Measurements from ENCODE around the gene NDRG4.
A peak's percentile ranks its signal among the peaks of the same experiment; 100 is the strongest.

Gene NDRG4

DNA sequence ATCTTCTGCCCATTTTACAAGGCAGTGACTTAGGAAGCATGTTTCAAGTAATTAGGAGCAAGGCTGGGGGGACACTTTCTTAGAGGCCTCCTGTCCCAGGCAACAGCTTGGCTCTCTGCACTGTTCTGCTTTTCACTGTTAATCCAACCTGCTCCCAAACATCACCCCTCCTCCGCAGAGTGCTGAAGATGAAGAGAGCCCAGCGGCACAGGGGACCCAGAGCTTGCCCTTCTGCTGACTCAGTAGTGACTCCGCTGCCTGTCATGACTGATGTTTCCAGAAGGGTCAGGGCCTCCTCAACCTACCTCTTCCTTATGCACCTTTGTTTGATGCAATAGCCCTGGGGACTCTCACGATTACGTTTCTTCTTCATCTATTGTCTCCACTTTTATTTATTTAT, 38.9 kb upstream of the NDRG4 start:
- no peak overlapping the region for H3K4me3 ChIP-seq (ENCODE audit: low read length)
- H3K36me3 ChIP-seq (ENCODE audit: insufficient read depth, low read length), result no peaks in the 10 kb centered on the region
- H2AFZ ChIP-seq (ENCODE audit: low read depth, low read length), result no peak overlapping the region
- H3K4me1 ChIP-seq (ENCODE audit: insufficient read depth, low read length), result peaks cover 2% of the 10 kb centered on the region
- no peaks in the 10 kb centered on the region for H3K9me3 ChIP-seq (ENCODE audit: low read length)
- H3K27me3 ChIP-seq (ENCODE audit: insufficient read depth, low read length), result peaks cover 64% of the 10 kb centered on the region

DNA sequence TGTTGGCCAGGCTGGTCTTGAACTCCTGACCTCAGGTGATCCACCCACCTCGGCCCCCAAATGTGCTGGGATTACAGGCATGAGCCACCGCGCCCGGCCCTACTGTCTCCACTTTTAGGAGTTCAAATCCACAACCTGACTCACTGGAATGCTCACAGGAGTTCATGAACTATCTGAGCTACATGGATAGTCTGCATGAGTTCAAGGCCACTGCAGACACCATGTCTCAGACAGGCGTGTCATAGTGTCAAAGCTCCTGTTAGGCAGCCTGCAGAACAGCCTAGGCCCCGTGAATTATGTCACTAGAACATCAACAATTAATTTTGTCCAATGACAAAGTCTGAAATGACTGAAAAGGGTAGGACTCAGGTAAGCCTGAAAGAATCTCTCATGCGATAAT, 38.3 kb upstream of the NDRG4 start:
- H3K9me3 ChIP-seq (ENCODE audit: low read length), result no peaks in the 10 kb centered on the region
- peaks cover 67% of the 10 kb centered on the region for H3K27me3 ChIP-seq (ENCODE audit: insufficient read depth, low read length)
- no peak overlapping the region for H3K4me3 ChIP-seq (ENCODE audit: low read length)
- H3K36me3 ChIP-seq (ENCODE audit: insufficient read depth, low read length), result no peaks in the 10 kb centered on the region
- no peak overlapping the region for H2AFZ ChIP-seq (ENCODE audit: low read depth, low read length)
- peaks cover 2% of the 10 kb centered on the region for H3K4me1 ChIP-seq (ENCODE audit: insufficient read depth, low read length)

- Histone ChIP-seq H3K4me1 (ENCODE audit: insufficient read depth, low read length) (peaks cover 2% of the 10 kb centered on the region), H3K4me3 (ENCODE audit: low read length) (no peak overlapping the region), H3K27me3 (ENCODE audit: insufficient read depth, low read length) (peaks cover 71% of the 10 kb centered on the region), H3K9me3 (ENCODE audit: low read length) (no peaks in the 10 kb centered on the region), H2AFZ (ENCODE audit: low read depth, low read length) (no peak overlapping the region), H3K36me3 (ENCODE audit: insufficient read depth, low read length) (no peaks in the 10 kb centered on the region)
Measured at GRCh38 chr16:58462089-58462488, 37.9 kb upstream of the NDRG4 start.

GRCh38 chr16:58462499-58462996, 37.4 kb upstream of the NDRG4 start:
- H3K36me3 ChIP-seq (ENCODE audit: insufficient read depth, low read length), result no peaks in the 10 kb centered on the region
- H3K27me3 ChIP-seq (ENCODE audit: insufficient read depth, low read length), result peaks cover 74% of the 10 kb centered on the region
- peaks cover 2% of the 10 kb centered on the region for H3K4me1 ChIP-seq (ENCODE audit: insufficient read depth, low read length)
- no peaks in the 10 kb centered on the region for H3K9me3 ChIP-seq (ENCODE audit: low read length)
- no peak overlapping the region for H3K4me3 ChIP-seq (ENCODE audit: low read length)
- no peak overlapping the region for H2AFZ ChIP-seq (ENCODE audit: low read depth, low read length)

DNA sequence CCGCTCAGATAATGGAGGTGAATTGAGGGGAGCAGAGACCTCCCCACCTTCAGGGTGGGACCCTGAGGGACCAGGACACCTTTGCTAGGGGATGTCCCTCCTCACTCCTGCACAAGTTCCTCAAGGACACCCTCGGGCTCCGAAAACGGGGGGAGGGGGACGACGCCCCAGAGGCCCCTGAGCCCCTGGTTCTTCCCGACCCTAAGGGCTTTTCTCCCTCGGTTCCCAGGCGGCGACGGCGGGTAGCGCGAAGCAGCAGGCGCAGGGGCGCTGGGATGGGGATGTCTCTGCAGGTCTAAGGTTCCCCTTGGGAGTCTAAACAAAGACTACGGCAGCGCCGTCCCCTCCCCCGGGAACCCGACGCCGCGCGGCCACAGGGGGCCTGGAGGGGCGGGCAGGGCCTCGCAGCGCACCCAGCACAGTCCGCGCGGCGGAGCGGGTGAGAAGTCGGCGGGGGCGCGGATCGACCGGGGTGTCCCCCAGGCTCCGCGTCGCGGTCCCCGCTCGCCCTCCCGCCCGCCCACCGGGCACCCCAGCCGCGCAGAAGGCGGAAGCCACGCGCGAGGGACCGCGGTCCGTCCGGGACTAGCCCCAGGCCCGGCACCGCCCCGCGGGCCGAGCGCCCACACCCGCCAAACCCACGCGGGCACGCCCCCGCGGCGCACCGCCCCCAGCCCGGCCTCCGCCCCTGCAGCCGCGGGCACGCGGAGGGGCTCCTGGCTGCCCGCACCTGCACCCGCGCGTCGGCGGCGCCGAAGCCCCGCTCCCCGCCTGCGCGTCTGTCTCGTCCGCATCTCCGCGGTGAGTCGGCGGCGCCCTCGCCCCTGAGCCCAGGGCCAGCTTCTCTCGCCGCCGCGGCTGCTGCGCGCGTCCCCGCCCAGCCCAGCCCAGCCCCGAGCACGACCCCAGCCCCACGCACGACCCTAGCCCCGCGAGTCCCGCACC, 36.7 kb upstream of the NDRG4 start:
- H3K27me3 ChIP-seq (ENCODE audit: insufficient read depth, low read length), result peaks cover 79% of the 10 kb centered on the region
- no peaks in the 10 kb centered on the region for H3K9me3 ChIP-seq (ENCODE audit: low read length)
- H3K4me1 ChIP-seq (ENCODE audit: insufficient read depth, low read length), result peaks cover 2% of the 10 kb centered on the region
- no peaks in the 10 kb centered on the region for H3K36me3 ChIP-seq (ENCODE audit: insufficient read depth, low read length)
- peak overlapping the region; percentile 87 for H2AFZ ChIP-seq (ENCODE audit: low read depth, low read length)
- peak overlapping the region; percentile 38 for H3K4me3 ChIP-seq (ENCODE audit: low read length)

DNA sequence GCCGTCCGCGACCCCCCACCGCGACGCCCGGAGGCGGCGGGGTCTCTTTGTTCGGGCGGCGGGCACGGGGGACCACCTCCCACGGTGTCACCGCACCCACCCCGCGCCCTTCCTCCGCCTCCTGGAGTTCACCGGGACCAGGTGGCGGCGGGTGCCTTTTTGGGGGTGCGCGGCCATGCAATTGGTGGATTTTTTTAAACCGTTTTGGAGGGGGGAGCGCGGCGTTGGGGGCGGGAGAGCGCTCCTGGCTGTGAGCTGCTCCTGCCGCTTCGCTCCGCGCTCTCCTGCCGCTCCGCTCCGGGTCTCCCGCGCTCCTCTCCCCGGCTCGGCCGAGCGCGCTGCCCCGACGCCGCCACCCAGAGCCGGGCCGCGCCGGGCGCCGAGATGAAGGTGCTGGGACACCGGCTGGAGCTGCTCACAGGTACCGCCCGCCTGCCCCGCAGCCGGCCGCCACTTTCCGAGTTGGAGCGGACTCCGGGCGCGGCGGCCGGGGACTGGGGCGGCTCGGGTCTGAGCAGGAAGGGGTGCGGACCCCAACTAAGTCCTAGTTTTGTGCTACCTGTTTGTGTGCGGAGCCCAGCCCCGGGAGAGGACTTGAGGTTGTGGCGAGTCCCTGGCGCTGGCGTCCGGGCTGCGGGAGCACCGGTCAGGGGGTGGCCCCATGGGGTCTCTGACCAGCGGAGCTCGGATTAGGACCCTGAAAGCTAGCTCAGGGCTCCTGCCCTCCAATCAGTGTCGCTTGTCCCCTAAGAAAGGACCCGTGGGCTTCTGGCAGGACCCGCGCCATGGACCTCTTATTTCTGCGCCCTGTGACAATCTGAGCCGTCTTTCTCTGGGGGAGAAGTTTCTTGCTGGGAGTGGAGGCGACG, 35.7 kb upstream of the NDRG4 start:
- Histone ChIP-seq H3K4me1 (ENCODE audit: insufficient read depth, low read length) (peaks cover 2% of the 10 kb centered on the region), H3K36me3 (ENCODE audit: insufficient read depth, low read length) (no peaks in the 10 kb centered on the region), H3K4me3 (ENCODE audit: low read length) (peak overlapping the region; percentile 38), H3K27me3 (ENCODE audit: insufficient read depth, low read length) (peaks cover 75% of the 10 kb centered on the region), H3K9me3 (ENCODE audit: low read length) (no peaks in the 10 kb centered on the region), H2AFZ (ENCODE audit: low read depth, low read length) (peak overlapping the region; percentile 87)

DNA sequence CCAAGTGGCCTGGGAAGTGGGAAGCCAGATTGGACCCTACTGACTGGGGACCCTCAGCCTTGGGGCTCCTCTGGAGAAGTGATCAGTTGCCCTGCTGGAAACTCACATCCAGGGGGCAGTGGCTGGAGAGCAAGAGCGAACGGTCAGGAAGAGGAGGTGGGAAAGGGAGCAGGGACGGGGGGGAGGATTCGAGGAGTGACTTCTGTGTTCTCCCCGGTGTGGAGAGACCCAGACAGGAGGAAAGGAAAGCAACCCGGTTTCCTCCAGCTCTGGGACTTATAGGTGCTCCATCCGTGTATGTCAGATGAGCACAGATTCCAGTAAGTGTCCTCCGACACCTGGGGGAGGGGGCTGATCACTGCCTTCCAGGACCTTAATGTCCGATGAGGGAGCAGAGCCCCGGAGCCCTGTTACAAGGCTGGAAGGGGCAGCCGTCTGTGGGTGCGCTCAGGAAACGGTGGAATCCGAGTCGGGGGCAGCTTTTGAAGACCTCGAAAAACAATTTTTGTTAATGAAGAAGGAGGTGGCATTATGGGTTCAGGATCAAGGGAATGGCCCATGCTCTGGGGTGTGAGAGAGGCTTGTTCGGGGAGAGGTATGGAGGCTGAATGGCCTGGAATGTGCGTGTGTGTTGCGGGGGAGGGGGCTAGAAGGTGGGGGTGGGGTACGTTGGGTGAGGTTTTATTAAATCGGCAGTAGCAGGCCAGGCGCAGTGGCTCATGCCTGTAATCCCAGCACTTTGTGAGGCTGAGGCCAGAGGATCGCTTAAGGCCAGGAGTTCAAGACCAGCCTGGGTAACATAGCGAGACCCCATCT, 34.8 kb upstream of the NDRG4 start:
- Histone ChIP-seq H3K27me3 (ENCODE audit: insufficient read depth, low read length) (peaks cover 72% of the 10 kb centered on the region), H3K4me3 (ENCODE audit: low read length) (peak overlapping the region; percentile 2), H3K36me3 (ENCODE audit: insufficient read depth, low read length) (no peaks in the 10 kb centered on the region), H3K4me1 (ENCODE audit: insufficient read depth, low read length) (peaks cover 2% of the 10 kb centered on the region), H3K9me3 (ENCODE audit: low read length) (no peaks in the 10 kb centered on the region), H2AFZ (ENCODE audit: low read depth, low read length) (peak overlapping the region; percentile 87)

DNA sequence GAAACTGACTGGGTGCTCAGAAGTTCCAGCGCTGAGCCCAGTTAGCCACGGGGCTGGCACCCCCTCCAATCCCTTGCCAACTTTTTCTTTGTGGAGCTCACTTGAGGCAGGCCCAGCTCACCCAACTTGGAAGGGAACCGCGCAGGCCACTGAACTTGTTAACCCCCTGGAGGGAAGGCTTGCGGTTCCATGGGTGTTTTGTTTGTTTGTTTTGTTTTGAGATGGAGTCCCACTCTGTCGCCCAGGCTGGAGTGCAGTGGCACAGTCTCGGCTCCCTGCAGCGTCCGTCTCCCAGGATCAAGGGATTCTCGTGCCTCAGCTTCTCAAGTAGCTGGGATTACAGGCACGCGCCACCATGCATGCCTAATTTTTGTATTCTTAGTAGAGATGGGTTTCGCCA, 34.1 kb upstream of the NDRG4 start:
- Histone ChIP-seq H2AFZ (ENCODE audit: low read depth, low read length) (no peak overlapping the region), H3K9me3 (ENCODE audit: low read length) (no peaks in the 10 kb centered on the region), H3K27me3 (ENCODE audit: insufficient read depth, low read length) (peaks cover 66% of the 10 kb centered on the region), H3K36me3 (ENCODE audit: insufficient read depth, low read length) (no peaks in the 10 kb centered on the region), H3K4me3 (ENCODE audit: low read length) (no peak overlapping the region), H3K4me1 (ENCODE audit: insufficient read depth, low read length) (peaks cover 2% of the 10 kb centered on the region)

DNA sequence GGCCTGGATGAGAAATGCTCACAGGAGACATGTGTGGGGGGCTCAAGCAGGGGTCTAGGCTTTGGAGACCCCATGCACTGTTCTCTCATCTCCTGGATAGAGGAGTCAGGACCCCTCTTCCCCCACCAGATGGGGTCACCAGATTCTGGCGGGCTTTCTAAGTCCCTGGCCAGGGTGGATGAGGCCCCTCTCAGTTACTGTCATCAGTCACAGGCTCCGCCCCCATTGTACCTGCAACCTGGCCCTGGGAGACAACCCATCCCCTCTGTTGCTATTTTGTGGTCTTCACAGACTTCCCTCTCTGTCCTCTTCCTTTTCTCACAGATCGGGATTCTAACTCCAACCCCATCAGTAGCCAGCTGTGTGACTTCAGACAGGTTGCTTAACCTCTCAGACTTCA, 33.5 kb upstream of the NDRG4 start:
- peaks cover 63% of the 10 kb centered on the region for H3K27me3 ChIP-seq (ENCODE audit: insufficient read depth, low read length)
- no peak overlapping the region for H3K4me3 ChIP-seq (ENCODE audit: low read length)
- no peak overlapping the region for H2AFZ ChIP-seq (ENCODE audit: low read depth, low read length)
- no peaks in the 10 kb centered on the region for H3K9me3 ChIP-seq (ENCODE audit: low read length)
- H3K36me3 ChIP-seq (ENCODE audit: insufficient read depth, low read length), result no peaks in the 10 kb centered on the region
- H3K4me1 ChIP-seq (ENCODE audit: insufficient read depth, low read length), result peaks cover 2% of the 10 kb centered on the region

DNA sequence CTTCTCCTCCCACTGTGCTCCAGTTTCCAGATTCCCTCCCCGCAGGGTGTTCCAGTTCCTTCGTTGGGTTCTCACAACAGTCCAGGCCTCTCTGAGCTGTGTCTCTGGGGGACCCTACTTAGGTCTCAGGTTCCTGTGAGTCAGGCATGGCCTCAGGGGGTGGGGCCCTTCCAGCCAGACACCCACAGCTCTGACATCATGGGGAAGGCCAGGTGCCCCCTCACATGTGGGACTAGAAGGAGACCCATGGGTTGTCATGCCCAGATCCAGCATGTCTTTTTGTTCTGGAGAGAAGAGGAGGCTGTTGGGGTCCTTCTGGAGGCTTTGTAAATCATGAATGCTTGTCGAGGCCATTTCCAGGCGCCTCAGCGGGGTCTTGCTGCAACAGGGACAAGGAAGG, 32.0 kb upstream of the NDRG4 start:
- H3K36me3 ChIP-seq (ENCODE audit: insufficient read depth, low read length), result no peaks in the 10 kb centered on the region
- H3K27me3 ChIP-seq (ENCODE audit: insufficient read depth, low read length), result peaks cover 61% of the 10 kb centered on the region

GRCh38 chr16:58471209-58471975, 28.6 kb upstream of the NDRG4 start:
- peaks cover 47% of the 10 kb centered on the region for H3K27me3 ChIP-seq (ENCODE audit: insufficient read depth, low read length)
- H3K9me3 ChIP-seq (ENCODE audit: low read length), result no peaks in the 10 kb centered on the region
- H3K4me3 ChIP-seq (ENCODE audit: low read length), result no peak overlapping the region
- no peaks in the 10 kb centered on the region for H3K4me1 ChIP-seq (ENCODE audit: insufficient read depth, low read length)
- no peak overlapping the region for H2AFZ ChIP-seq (ENCODE audit: low read depth, low read length)
- H3K36me3 ChIP-seq (ENCODE audit: insufficient read depth, low read length), result no peaks in the 10 kb centered on the region

More for the DNA sequence above, 32.0 kb upstream of the NDRG4 start:
- Histone ChIP-seq H2AFZ (ENCODE audit: low read depth, low read length) (no peak overlapping the region), H3K9me3 (ENCODE audit: low read length) (no peaks in the 10 kb centered on the region), H3K4me1 (ENCODE audit: insufficient read depth, low read length) (peaks cover 2% of the 10 kb centered on the region), H3K4me3 (ENCODE audit: low read length) (no peak overlapping the region)

GRCh38 chr16:58472266-58472665, 27.7 kb upstream of the NDRG4 start:
- H3K9me3 ChIP-seq (ENCODE audit: low read length), result no peaks in the 10 kb centered on the region
- no peak overlapping the region for H3K4me3 ChIP-seq (ENCODE audit: low read length)
- peaks cover 41% of the 10 kb centered on the region for H3K27me3 ChIP-seq (ENCODE audit: insufficient read depth, low read length)

More at GRCh38 chr16:58472266-58472665, 27.7 kb upstream of the NDRG4 start:
- Histone ChIP-seq H2AFZ (ENCODE audit: low read depth, low read length) (no peak overlapping the region), H3K36me3 (ENCODE audit: insufficient read depth, low read length) (no peaks in the 10 kb centered on the region), H3K4me1 (ENCODE audit: insufficient read depth, low read length) (no peaks in the 10 kb centered on the region)

Data from neuron (in vitro differentiated cells).